Osteocyte (in vitro differentiated cells): Measurements from ENCODE around the gene HTRA2. TPM values are rescaled to one million over a fixed set of nuclear protein-coding genes. Genes with fewer than 3 reads are reported as not detected.

ENCODE experiments used
- DNase-seq: peaks from one replicate; pipeline ENCODE4 v3.0.0; 2021; ENCODE audit warnings: mixed read lengths; ENCODE audit not compliant: unreplicated experiment; ENCODE audit errors: extremely low spot score
- H3K27ac Mint-ChIP-seq: one replicate; pipeline ENCODE4 v1.8.0; 2021; ENCODE audit warnings: mild to moderate bottlenecking, mixed read lengths; ENCODE audit not compliant: unreplicated experiment
- H3K27me3 Mint-ChIP-seq: one replicate; pipeline ENCODE4 v1.8.0; 2021; ENCODE audit warnings: mixed read lengths; ENCODE audit not compliant: unreplicated experiment
- H3K36me3 Mint-ChIP-seq: one replicate; pipeline ENCODE4 v1.8.0; 2021; ENCODE audit warnings: mixed read lengths; ENCODE audit not compliant: unreplicated experiment
- H3K4me1 Mint-ChIP-seq: one replicate; pipeline ENCODE4 v1.8.0; 2021; ENCODE audit warnings: mixed read lengths; ENCODE audit not compliant: unreplicated experiment
- H3K4me3 Mint-ChIP-seq: one replicate; pipeline ENCODE4 v1.8.0; 2021; ENCODE audit warnings: mild to moderate bottlenecking, moderate library complexity, mixed read lengths; ENCODE audit not compliant: unreplicated experiment
- H3K9me3 Mint-ChIP-seq: one replicate; pipeline ENCODE4 v1.8.0; 2021; ENCODE audit warnings: mixed read lengths; ENCODE audit not compliant: unreplicated experiment
- CTCF ChIP-seq: fragments of 200-600 bp; sonication (generic); IDR thresholded peaks from 2 replicates; pipeline ENCODE4 v1.5.0; 2021; ENCODE audit warnings: antibody characterized with exemption, mild to moderate bottlenecking, moderate library complexity
- total RNA-seq: library from RNA; stranded (reverse); gene quantifications from 2 replicates; pipeline ENCODE4 v1.2.1, GENCODE V29; 2021

HTRA2 gene
- total RNA-seq, 1 donor from 2014 or later = 32.3 TPM

DNA sequence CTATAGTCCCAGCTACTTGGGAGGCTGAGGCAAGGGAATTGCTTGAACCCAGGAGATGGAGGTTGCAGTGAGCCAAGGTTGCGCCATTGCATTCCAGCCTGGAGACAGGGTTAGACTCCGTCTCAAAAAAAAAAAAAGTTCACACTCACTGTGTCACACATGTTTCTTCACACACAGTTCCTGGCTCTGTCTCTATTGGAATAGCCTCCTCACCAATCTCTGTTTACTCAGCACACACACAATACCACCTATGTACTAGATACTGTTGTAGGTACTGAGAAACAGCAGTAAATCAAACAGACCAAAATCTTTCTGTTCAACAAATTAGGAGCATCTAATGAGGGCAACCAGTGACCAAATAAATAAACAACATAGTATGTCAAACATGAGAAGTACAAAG is 43.6 kb upstream of the HTRA2 start:
- Mint-ChIP-seq H3K36me3 (peaks cover 14% of the 10 kb centered on the region), H3K4me1 (peaks cover 17% of the 10 kb centered on the region), H3K27me3 (no peaks in the 10 kb centered on the region), H3K4me3 (no peak overlapping the region), H3K9me3 (no peaks in the 10 kb centered on the region), H3K27ac (no peak overlapping the region)
- DNase-seq = no peak
- TF ChIP-seq CTCF = no peak

DNA sequence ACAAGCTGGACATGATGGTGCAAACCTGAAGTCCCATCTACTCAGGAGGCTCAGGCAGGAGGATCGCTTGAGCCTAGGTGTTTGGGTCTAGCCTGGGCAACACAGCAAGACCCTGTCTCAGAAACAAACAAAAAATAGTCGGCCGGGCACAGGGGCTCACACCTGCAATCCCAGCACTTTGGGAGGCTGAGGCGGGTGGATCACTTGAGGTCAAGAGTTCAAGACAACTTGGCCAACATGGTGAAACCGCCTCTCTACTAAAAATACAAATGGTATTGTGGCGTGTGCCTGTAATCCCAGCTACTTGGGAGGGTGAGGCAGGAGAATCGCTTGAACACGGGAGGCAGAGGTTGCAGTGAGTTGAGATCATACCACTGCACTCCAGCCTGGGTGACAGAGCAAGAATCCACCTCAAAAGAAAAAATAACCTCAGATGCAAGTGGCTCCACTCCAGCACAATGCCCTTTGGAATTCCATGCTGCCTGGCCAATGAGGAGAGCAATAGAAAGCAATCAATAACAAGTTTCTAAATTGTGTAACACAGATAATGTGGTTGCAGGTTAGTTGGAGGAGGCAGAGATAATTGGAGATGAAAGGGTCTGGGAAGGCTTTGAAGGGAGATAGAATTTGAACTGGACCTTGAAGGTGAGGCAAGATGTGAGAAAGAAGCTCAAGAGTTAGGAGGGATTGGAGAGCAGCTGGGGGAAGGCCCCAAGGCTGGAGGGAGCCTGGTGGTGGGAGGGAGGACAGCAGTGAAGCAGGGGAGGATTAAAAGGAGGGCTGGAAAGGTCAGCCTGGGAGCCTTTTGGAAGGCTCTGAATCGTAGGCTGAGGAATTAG is 40.9 kb upstream of the HTRA2 start:
- H3K36me3 Mint-ChIP-seq = peaks cover 33% of the 10 kb centered on the region
- no peak overlapping the region for H3K4me3 Mint-ChIP-seq
- no peaks in the 10 kb centered on the region for H3K9me3 Mint-ChIP-seq
- DNase-seq = no peak
- H3K27ac Mint-ChIP-seq = no peak overlapping the region
- no peaks in the 10 kb centered on the region for H3K27me3 Mint-ChIP-seq
- TF ChIP-seq CTCF = no peak
- peaks cover 4% of the 10 kb centered on the region for H3K4me1 Mint-ChIP-seq

GRCh38 chr2:74489906-74490305 is 39.8 kb upstream of the HTRA2 start:
- Mint-ChIP-seq H3K9me3 (no peaks in the 10 kb centered on the region), H3K4me1 (no peaks in the 10 kb centered on the region), H3K27me3 (no peaks in the 10 kb centered on the region)

DNA sequence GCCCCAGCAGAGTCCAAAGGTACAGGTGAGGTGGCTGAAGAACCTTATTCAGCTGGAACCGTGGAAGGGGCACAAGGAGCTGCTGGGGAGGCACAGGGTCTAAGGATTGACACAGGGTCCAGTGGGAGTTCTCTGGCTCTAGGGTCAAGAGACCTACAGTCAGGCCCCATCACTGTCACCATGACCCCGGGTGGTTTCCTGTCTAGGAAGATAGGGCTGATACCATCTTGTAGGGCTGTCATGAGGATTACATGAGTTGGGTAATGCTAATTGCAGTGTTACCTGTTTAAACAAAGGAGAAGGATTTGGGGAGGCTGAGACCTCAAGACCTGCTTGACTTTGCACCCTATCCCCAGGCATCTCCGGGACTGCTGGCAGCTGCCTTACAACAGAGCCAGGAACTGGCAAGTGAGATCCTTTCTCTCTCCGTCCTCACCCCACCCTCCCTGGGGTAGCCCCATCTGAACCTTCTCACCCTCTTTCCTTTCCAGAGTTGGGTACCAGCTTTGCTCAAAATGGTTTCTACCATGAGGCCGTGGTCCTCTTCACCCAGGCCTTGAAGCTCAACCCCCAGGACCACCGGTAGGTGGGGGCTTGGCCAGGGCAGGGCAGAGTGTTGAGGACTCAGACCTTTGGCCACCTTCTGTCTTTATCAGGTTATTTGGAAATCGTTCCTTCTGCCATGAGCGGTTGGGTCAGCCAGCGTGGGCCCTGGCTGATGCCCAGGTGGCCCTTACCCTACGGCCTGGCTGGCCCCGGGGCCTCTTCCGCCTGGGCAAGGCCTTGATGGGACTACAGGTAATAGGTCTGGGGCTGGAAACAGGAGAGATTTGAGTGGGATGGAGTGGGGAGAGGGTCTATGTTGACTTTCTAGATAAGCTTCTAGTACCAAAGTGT is 37.8 kb upstream of the HTRA2 start:
- H3K27ac Mint-ChIP-seq = no peak overlapping the region
- H3K27me3 Mint-ChIP-seq = peaks cover under 1% of the 10 kb centered on the region
- no peak for TF ChIP-seq CTCF
- H3K36me3 Mint-ChIP-seq = peaks cover 36% of the 10 kb centered on the region
- no peak overlapping the region for H3K4me3 Mint-ChIP-seq
- no peak for DNase-seq
- no peaks in the 10 kb centered on the region for H3K9me3 Mint-ChIP-seq
- H3K4me1 Mint-ChIP-seq = no peaks in the 10 kb centered on the region

More at GRCh38 chr2:74489906-74490305, 39.8 kb upstream of the HTRA2 start:
- DNase-seq = no peak
- peaks cover 37% of the 10 kb centered on the region for H3K36me3 Mint-ChIP-seq
- no peak for TF ChIP-seq CTCF
- no peak overlapping the region for H3K27ac Mint-ChIP-seq
- no peak overlapping the region for H3K4me3 Mint-ChIP-seq

GRCh38 chr2:74493546-74493945 is 36.2 kb upstream of the HTRA2 start:
- Mint-ChIP-seq H3K4me1 (peaks cover 13% of the 10 kb centered on the region), H3K36me3 (peaks cover 38% of the 10 kb centered on the region), H3K4me3 (no peak overlapping the region), H3K27ac (no peak overlapping the region), H3K27me3 (peaks cover 16% of the 10 kb centered on the region), H3K9me3 (no peaks in the 10 kb centered on the region)
- no peak for TF ChIP-seq CTCF
- DNase-seq = no peak
